Mesenchymal stem cell (in vitro differentiated cells and primary cell): ENCODE results near the gene HNRNPF.
"Not testable (repeated sequence)": the region's sequence is repeated elsewhere in the genome, so short reads cannot be mapped to it uniquely, and the experiment has no call there.

Source experiments
- DNase-seq: peaks from one replicate; pipeline ENCODE4 v3.0.0-alpha.2; 2013
- H2AFZ ChIP-seq: one replicate; pipeline ENCODE4 v1.6.1; 2013; ENCODE audit warnings: low read depth, mild to moderate bottlenecking, control low read depth, inconsistent platforms, low read length, moderate library complexity
- H2AK5ac ChIP-seq: 2 replicates; pipeline ENCODE4 v1.6.1; 2013; ENCODE audit warnings: low read length, moderate library complexity, mild to moderate bottlenecking, inconsistent platforms; ENCODE audit not compliant: severe bottlenecking
- H2BK120ac ChIP-seq: one replicate; pipeline ENCODE4 v1.6.1; 2013; ENCODE audit warnings: low read depth, mild to moderate bottlenecking, inconsistent platforms, low read length, moderate library complexity
- H2BK12ac ChIP-seq, 2 experiments: one replicate each; pipeline ENCODE4 v1.6.1; 2013; ENCODE audit warnings: inconsistent platforms in 2 of 2, low read length in 2 of 2, mild to moderate bottlenecking in 2 of 2, moderate library complexity in 2 of 2, control low read depth in 1 of 2
- H2BK15ac ChIP-seq: one replicate; pipeline ENCODE4 v1.6.1; 2013; ENCODE audit warnings: mild to moderate bottlenecking, low read depth, inconsistent platforms; ENCODE audit not compliant: poor library complexity, severe bottlenecking
- H2BK5ac ChIP-seq: 2 replicates; pipeline ENCODE4 v1.6.1; 2013; ENCODE audit warnings: low read depth, mild to moderate bottlenecking, low read length, control low read depth, inconsistent platforms; ENCODE audit not compliant: poor library complexity, severe bottlenecking
- H3K14ac ChIP-seq, 2 experiments: one replicate each; pipeline ENCODE4 v1.6.1; 2013; ENCODE audit warnings: inconsistent platforms in 2 of 2, low read length in 2 of 2, control low read depth in 1 of 2, mild to moderate bottlenecking in 1 of 2, moderate library complexity in 1 of 2
- H3K18ac ChIP-seq, 2 experiments: one replicate each; pipeline ENCODE4 v1.6.1; 2013; ENCODE audit warnings: inconsistent platforms in 2 of 2, low read length in 2 of 2, control low read depth in 1 of 2, low read depth in 1 of 2, mild to moderate bottlenecking in 1 of 2
- H3K23ac ChIP-seq, 2 experiments: one replicate each; pipeline ENCODE4 v1.6.1; 2013; ENCODE audit warnings: inconsistent platforms in 2 of 2, low read length in 2 of 2, mild to moderate bottlenecking in 2 of 2, moderate library complexity in 2 of 2, control low read depth in 1 of 2
- H3K27ac ChIP-seq: 2 replicates; pipeline ENCODE4 v1.5.1; 2013; ENCODE audit warnings: mild to moderate bottlenecking, moderate library complexity, low read length, control low read depth, inconsistent platforms; ENCODE audit not compliant: poor library complexity, severe bottlenecking
- H3K27me3 ChIP-seq, 2 experiments: 2 replicates each; pipeline versions ENCODE4 v1.6.1 to v1.7.0; 2013; ENCODE audit warnings: low read length in 2 of 2, mild to moderate bottlenecking in 2 of 2, moderate library complexity in 2 of 2, control low read depth in 1 of 2, inconsistent platforms in 1 of 2; ENCODE audit not compliant: control insufficient read depth in 1 of 2, insufficient read depth in 1 of 2
- H3K36me3 ChIP-seq, 2 experiments: 2 replicates each; pipeline versions ENCODE4 v1.6.1 to v1.7.0; 2013; ENCODE audit warnings: low read length in 2 of 2, control low read depth in 1 of 2, inconsistent platforms in 1 of 2, low read depth in 1 of 2, mild to moderate bottlenecking in 1 of 2; ENCODE audit not compliant: insufficient read depth in 2 of 2, control insufficient read depth in 1 of 2
- H3K4ac ChIP-seq, 2 experiments: one replicate each; pipeline ENCODE4 v1.6.1; 2013; ENCODE audit warnings: inconsistent platforms in 2 of 2, low read length in 2 of 2, mild to moderate bottlenecking in 2 of 2, moderate library complexity in 2 of 2, control low read depth in 1 of 2, low read depth in 1 of 2
- H3K4me1 ChIP-seq: 2 replicates; pipeline ENCODE4 v1.6.1; 2013; ENCODE audit warnings: low read depth, low read length, control low read depth; ENCODE audit not compliant: control insufficient read depth, insufficient read depth
- H3K4me2 ChIP-seq: 2 replicates; pipeline ENCODE4 v1.6.1; 2013; ENCODE audit warnings: low read length, mild to moderate bottlenecking, inconsistent platforms; ENCODE audit not compliant: poor library complexity, severe bottlenecking
- H3K4me3 ChIP-seq, 2 experiments: 2 replicates each; pipeline versions ENCODE4 v1.5.1 to v1.7.0; 2013; ENCODE audit warnings: low read length in 2 of 2, mild to moderate bottlenecking in 2 of 2, control low read depth in 1 of 2, low read depth in 1 of 2; ENCODE audit not compliant: insufficient read depth in 1 of 2
- H3K79me1 ChIP-seq: replicated peaks from 2 replicates; pipeline ENCODE4 v1.6.1; 2013; ENCODE audit warnings: mild to moderate bottlenecking, control low read depth, low read length, inconsistent platforms; ENCODE audit not compliant: poor library complexity, severe bottlenecking
- H3K9ac ChIP-seq: 2 replicates; pipeline ENCODE4 v1.7.0; 2013; ENCODE audit warnings: mild to moderate bottlenecking, low read length, moderate library complexity
- H3K9me3 ChIP-seq: 2 replicates; pipeline ENCODE4 v1.7.0; 2013; ENCODE audit warnings: mild to moderate bottlenecking, low read length; ENCODE audit not compliant: control insufficient read depth
- H4K8ac ChIP-seq: one replicate; pipeline ENCODE4 v1.6.1; 2013; ENCODE audit warnings: inconsistent platforms, mild to moderate bottlenecking, low read length, moderate library complexity
- H4K91ac ChIP-seq: one replicate; pipeline ENCODE4 v1.6.1; 2013; ENCODE audit warnings: mild to moderate bottlenecking, low read length, inconsistent platforms
- WGBS: methylation state at CpG from one replicate; pipeline ENCODE4 v1.1.7; 2013; ENCODE audit warnings: mixed read lengths; 5-methylcytosine and 5-hydroxymethylcytosine counted together

The HNRNPF gene

GRCh38 chr10:43393606-43394360 is 15.2 kb downstream of the HNRNPF start:
- no peak overlapping the region for H2BK15ac ChIP-seq
- peaks cover 44 to 67% of the 10 kb centered on the region in 2 experiments for H3K36me3 ChIP-seq
- H3K79me1 ChIP-seq = peaks cover 1% of the 10 kb centered on the region
- H3K4ac ChIP-seq = no peak overlapping the region
- H3K14ac ChIP-seq = no peak overlapping the region
- peaks cover 13% of the 10 kb centered on the region for H3K4me1 ChIP-seq
- H4K91ac ChIP-seq = no peak overlapping the region
- H3K18ac ChIP-seq = no peak overlapping the region
- no peak overlapping the region for H2BK120ac ChIP-seq
- no peaks in the 10 kb centered on the region for H3K9me3 ChIP-seq
- H2BK5ac ChIP-seq = no peak overlapping the region
- H3K27me3 ChIP-seq = no peaks in the 10 kb centered on the region
- H3K27ac ChIP-seq = no peak overlapping the region
- H2AK5ac ChIP-seq = no peak overlapping the region
- no peak overlapping the region for H4K8ac ChIP-seq
- no peak overlapping the region for H2AFZ ChIP-seq
- no peak overlapping the region for H3K4me3 ChIP-seq
- H3K4me2 ChIP-seq = no peak overlapping the region
- no peak overlapping the region for H3K23ac ChIP-seq
- H2BK12ac ChIP-seq = peak overlapping the region in 1 of 2 experiments; percentile 31
- WGBS = 94% methylated on average over 3 of the region's 3 CpGs
- peak overlapping the region; percentile 95 for H3K9ac ChIP-seq
- DNase-seq = no peak

GRCh38 chr10:43393186-43393585 is 15.8 kb downstream of the HNRNPF start:
- H3K36me3 ChIP-seq = peaks cover 48 to 71% of the 10 kb centered on the region in 2 experiments
- H2BK120ac ChIP-seq, H2BK12ac ChIP-seq, H3K27ac ChIP-seq, H2AK5ac ChIP-seq, H3K23ac ChIP-seq, H2AFZ ChIP-seq, H4K91ac ChIP-seq, H3K4me1 ChIP-seq, H2BK15ac ChIP-seq, H3K18ac ChIP-seq, H3K14ac ChIP-seq, H3K27me3 ChIP-seq, H3K9me3 ChIP-seq, H3K4me2 ChIP-seq, H3K4me3 ChIP-seq, H3K79me1 ChIP-seq, H3K4ac ChIP-seq, H2BK5ac ChIP-seq, H4K8ac ChIP-seq, DNase-seq: not testable (repeated sequence)
- WGBS = 96% methylated on average over 11 of the region's 11 CpGs
- H3K9ac ChIP-seq = peak overlapping the region; percentile 27

GRCh38 chr10:43392748-43393147 is 16.2 kb downstream of the HNRNPF start:
- H3K36me3 ChIP-seq = peaks cover 48 to 76% of the 10 kb centered on the region in 2 experiments
- no peak overlapping the region for H2AFZ ChIP-seq
- peaks cover 6% of the 10 kb centered on the region for H3K79me1 ChIP-seq
- H3K4me2 ChIP-seq = no peak overlapping the region
- no peak overlapping the region for H2BK12ac ChIP-seq
- no peak overlapping the region for H4K91ac ChIP-seq
- 93% methylated on average over 2 of the region's 3 CpGs for WGBS
- H2BK120ac ChIP-seq = no peak overlapping the region
- no peak overlapping the region for H3K4ac ChIP-seq
- peaks cover 6% of the 10 kb centered on the region for H3K4me1 ChIP-seq
- no peak overlapping the region for H3K4me3 ChIP-seq
- no peak overlapping the region for H3K23ac ChIP-seq
- no peak overlapping the region for H4K8ac ChIP-seq
- no peak overlapping the region for H2BK15ac ChIP-seq
- no peak overlapping the region for H2BK5ac ChIP-seq
- H3K27me3 ChIP-seq = no peaks in the 10 kb centered on the region
- H3K27ac ChIP-seq = no peak overlapping the region
- H3K9ac ChIP-seq = peak overlapping the region; percentile 27
- H3K18ac ChIP-seq = no peak overlapping the region
- no peaks in the 10 kb centered on the region for H3K9me3 ChIP-seq
- no peak overlapping the region for H2AK5ac ChIP-seq
- no peak overlapping the region for H3K14ac ChIP-seq
- DNase-seq = no peak

GRCh38 chr10:43391496-43391895 is 17.5 kb downstream of the HNRNPF start:
- peaks cover 6% of the 10 kb centered on the region for H3K4me1 ChIP-seq
- peaks cover 15% of the 10 kb centered on the region for H3K79me1 ChIP-seq
- H3K9ac ChIP-seq = peak overlapping the region; percentile 38
- no peak overlapping the region for H2BK5ac ChIP-seq
- H3K27me3 ChIP-seq = no peaks in the 10 kb centered on the region
- no peak overlapping the region for H4K8ac ChIP-seq
- H2BK12ac ChIP-seq = no peak overlapping the region
- no peak overlapping the region for H3K27ac ChIP-seq
- 88% methylated on average over 5 of the region's 6 CpGs for WGBS
- H2AFZ ChIP-seq = no peak overlapping the region
- H3K4ac ChIP-seq = no peak overlapping the region
- H3K14ac ChIP-seq = no peak overlapping the region
- no peak overlapping the region for H2BK120ac ChIP-seq
- H3K9me3 ChIP-seq = no peaks in the 10 kb centered on the region
- H3K23ac ChIP-seq = no peak overlapping the region
- H3K4me2 ChIP-seq = no peak overlapping the region
- H3K36me3 ChIP-seq = peaks cover 61 to 88% of the 10 kb centered on the region in 2 experiments
- no peak overlapping the region for H2AK5ac ChIP-seq
- H4K91ac ChIP-seq = no peak overlapping the region
- H3K4me3 ChIP-seq = no peak overlapping the region
- H3K18ac ChIP-seq = no peak overlapping the region
- no peak for DNase-seq
- no peak overlapping the region for H2BK15ac ChIP-seq
